GM23248 (cell line): Measurements from ENCODE around the gene PTAFR.

Experiments
- EZH2 ChIP-seq: fragments of 200-600 bp; sonication (generic); IDR thresholded peaks from 2 replicates; pipeline ENCODE4 v1.6.1; 2018; ENCODE audit warnings: antibody characterized with exemption, mild to moderate bottlenecking; ENCODE audit not compliant: insufficient read depth, poor library complexity, severe bottlenecking
- EZH2phosphoT487 ChIP-seq: fragments of 200-600 bp; sonication (generic); IDR thresholded peaks from 2 replicates; pipeline ENCODE4 v1.6.1; 2018; ENCODE audit warnings: antibody characterized with exemption, moderate library complexity, mild to moderate bottlenecking, low read depth; ENCODE audit not compliant: insufficient read depth

GRCh38 chr1:28147264-28148094 is 29.0 kb downstream of the PTAFR start:
- TF ChIP-seq EZH2phosphoT487: no peak
- TF ChIP-seq EZH2: no peak
